Ovary (tissue), 9 donors: ENCODE data around the gene PXN. TPM values are rescaled to one million over a fixed set of nuclear protein-coding genes. Genes with fewer than 3 reads are reported as not detected.
"Not testable (repeated sequence)": the region's sequence is repeated elsewhere in the genome, so short reads cannot be mapped to it uniquely, and the experiment has no call there.

Experiments
- DNase-seq, 5 donors: peaks; one replicate each; pipeline ENCODE4 v3.0.0-alpha.2; 2019 to 2020
- H3K27ac ChIP-seq, 2 donors: fragments of 200-600 bp; one replicate each; pipeline versions ENCODE4 v1.5.1 to v1.8.0; 2019 to 2022
- H3K27me3 ChIP-seq: fragments of 200-600 bp; one replicate; pipeline ENCODE4 v1.8.0; 2022
- H3K36me3 ChIP-seq: fragments of 200-600 bp; sonication (generic); one replicate; pipeline ENCODE4 v1.5.1; 2019
- H3K4me1 ChIP-seq: one replicate; pipeline ENCODE4 v1.8.1; 2013; ENCODE audit warnings: mild to moderate bottlenecking, moderate library complexity; ENCODE audit not compliant: insufficient read depth
- H3K4me3 ChIP-seq: fragments of 200-600 bp; sonication (generic); one replicate; pipeline ENCODE4 v1.5.1; 2017
- H3K9me3 ChIP-seq, 2 donors: fragments of 200-600 bp in 1 of 2; sonication (generic) in 1 of 2; one replicate each; pipeline versions ENCODE4 v1.5.1 to v1.8.1; 2013 to 2019; ENCODE audit warnings: mild to moderate bottlenecking in 1 of 2, moderate library complexity in 1 of 2
- EP300 ChIP-seq: sonication (generic); formaldehyde crosslinking; IDR thresholded peaks from one replicate; pipeline ENCODE4 v1.6.1; 2017; ENCODE audit warnings: antibody characterized with exemption
- POLR2A ChIP-seq: fragments of 450-650 bp; IDR thresholded peaks from one replicate; pipeline ENCODE4 v1.6.1; 2017; ENCODE audit warnings: antibody characterized with exemption, mild to moderate bottlenecking, moderate library complexity
- WGBS, 3 donors: extraction: QIAGEN DNeasy Blood & Tissue Kit in 1 of 3; methylation state at CpG; one replicate each; pipeline versions ENCODE4 v1.1.5 to v1.1.7; 2013 to 2017; 5-methylcytosine and 5-hydroxymethylcytosine counted together
- intact Hi-C, 4 donors: fragments of 100-400 bp; cut with DNase I; formaldehyde crosslinking; loops; one replicate each; pipeline versions ENCODE4 v1.11.0 to v1.15.1; 2022 to 2023
- polyA plus RNA-seq, 2 donors: library from polyadenylated mRNA; stranded (reverse); fragments of 200-250 nt in 1 of 2; fragments of 350-450 nt in 1 of 2; fragmentation: Illumina TruSeq in 1 of 2; extraction: RNeasy Lipid Tissue Mini Kit (QIAGEN cat#74804) in 1 of 2; gene quantifications; one replicate each; pipeline ENCODE4 v1.2.3, GENCODE V29; 2013 to 2014
- total RNA-seq, 7 donors: library from RNA; depleted of rRNA in 2 of 7; stranded (reverse); fragments of >200 nt in 2 of 7; fragmentation: NEBNext Ultra II Directional in 3 of 7; extraction: Animal tissue kit (Norgen Biotek cat#: 25700) in 3 of 7; gene quantifications; one replicate each; pipeline versions ENCODE4 v1.1.0 to v1.2.4, GENCODE V29; 2016 to 2023
- TF ChIP-seq, protein P1 (sequence below), 3 donors: fragments of 450-650 bp in 2 of 3; fragments of 200-600 bp in 1 of 3; IDR thresholded peaks; one replicate each; pipeline versions ENCODE4 v1.5.1 to v1.8.0; 2016 to 2022; ENCODE audit warnings: antibody characterized with exemption in 3 of 3, mild to moderate bottlenecking in 1 of 3
- donor health status: DM: no; HTN: no; CAD: no; lungs with moderate emphysema.
- donor health status: DM: no; HTN: no; CAD: no.
- donor health status: Bipolar disorder and iron deficiency.
- donor health status: DM: yes; HTN: yes; CAD: no.
- donor health status: DM: no; HTN: no; CAD: no.
- donor health status: DM: yes; HTN: yes; CAD: no.

The PXN gene
- total and polyA plus RNA-seq, 9 donors: 25.0 to 78.0 (median 44.7) TPM

DNA sequence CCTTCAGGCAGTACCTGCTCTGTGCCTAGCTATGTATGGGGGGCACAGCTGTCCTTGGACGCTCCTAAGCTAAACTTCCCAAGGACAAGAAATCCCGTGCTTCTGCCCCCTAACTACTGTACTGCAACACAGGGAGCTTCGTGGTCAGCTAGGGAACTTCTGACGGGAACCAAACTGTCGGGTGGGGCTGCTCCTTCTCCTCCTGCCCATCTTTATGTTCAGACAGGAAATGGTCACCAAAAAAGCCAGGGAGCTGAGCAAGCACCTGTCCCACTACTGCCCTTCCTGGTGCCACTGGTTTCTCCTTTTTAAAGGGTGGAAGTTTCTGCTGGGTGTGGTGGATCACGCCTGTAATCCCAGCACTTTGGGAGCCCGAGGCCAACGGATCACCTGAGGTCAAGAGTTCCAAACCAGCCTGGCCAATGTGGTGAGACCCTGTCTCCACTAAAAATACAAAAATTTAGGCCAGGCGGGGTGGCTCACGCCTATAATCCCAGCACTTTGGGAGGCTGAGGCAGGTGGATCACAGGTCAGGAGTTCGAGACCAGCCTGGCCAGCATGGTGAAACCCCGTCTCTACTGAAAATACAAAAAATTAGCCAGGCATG is 26.6 kb downstream of the PXN start:
- peaks cover 6% of the 10 kb centered on the region for H3K4me1 ChIP-seq
- H3K4me3 ChIP-seq: no peak overlapping the region
- H3K9me3 ChIP-seq: no peaks in the 10 kb centered on the region
- no peaks in the 10 kb centered on the region for H3K36me3 ChIP-seq
- TF ChIP-seq EP300 (no peak), POLR2A (no peak)
- TF ChIP-seq, protein P1, sequence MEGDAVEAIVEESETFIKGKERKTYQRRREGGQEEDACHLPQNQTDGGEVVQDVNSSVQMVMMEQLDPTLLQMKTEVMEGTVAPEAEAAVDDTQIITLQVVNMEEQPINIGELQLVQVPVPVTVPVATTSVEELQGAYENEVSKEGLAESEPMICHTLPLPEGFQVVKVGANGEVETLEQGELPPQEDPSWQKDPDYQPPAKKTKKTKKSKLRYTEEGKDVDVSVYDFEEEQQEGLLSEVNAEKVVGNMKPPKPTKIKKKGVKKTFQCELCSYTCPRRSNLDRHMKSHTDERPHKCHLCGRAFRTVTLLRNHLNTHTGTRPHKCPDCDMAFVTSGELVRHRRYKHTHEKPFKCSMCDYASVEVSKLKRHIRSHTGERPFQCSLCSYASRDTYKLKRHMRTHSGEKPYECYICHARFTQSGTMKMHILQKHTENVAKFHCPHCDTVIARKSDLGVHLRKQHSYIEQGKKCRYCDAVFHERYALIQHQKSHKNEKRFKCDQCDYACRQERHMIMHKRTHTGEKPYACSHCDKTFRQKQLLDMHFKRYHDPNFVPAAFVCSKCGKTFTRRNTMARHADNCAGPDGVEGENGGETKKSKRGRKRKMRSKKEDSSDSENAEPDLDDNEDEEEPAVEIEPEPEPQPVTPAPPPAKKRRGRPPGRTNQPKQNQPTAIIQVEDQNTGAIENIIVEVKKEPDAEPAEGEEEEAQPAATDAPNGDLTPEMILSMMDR (IDR thresholded peaks at IDR 0.05): no peak
- H3K27me3 ChIP-seq: no peaks in the 10 kb centered on the region
- 81 to 88% (median 85%) methylated on average over 12 of the region's 12 CpGs for WGBS, 3 donors
- no peak for DNase-seq
- intact Hi-C loops: no loop called here
- H3K27ac ChIP-seq: no peak overlapping the region

DNA sequence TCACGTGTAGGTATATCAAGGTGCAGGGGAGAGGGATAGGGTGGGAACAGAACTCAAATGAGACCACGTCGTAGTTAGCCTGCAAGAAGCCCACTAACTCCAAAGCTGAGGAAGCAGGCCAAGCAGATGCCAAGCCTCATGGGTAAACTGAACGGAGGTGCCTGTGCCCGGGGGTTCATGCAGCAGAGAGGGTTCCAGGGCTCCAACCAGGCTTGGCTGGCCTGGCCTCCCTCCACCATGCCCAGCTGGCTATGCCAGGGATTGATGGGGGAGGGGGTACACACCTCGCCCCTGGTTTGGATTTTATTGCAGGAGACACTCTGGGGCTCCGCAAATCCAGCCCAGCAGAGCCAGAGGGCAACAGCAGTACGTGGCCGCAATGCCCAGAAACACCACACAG is 27.3 kb downstream of the PXN start:
- Histone ChIP-seq H3K9me3 (no peaks in the 10 kb centered on the region), H3K4me1 (peaks cover 6% of the 10 kb centered on the region), H3K4me3 (no peak overlapping the region), H3K27me3 (no peaks in the 10 kb centered on the region), H3K36me3 (no peaks in the 10 kb centered on the region), H3K27ac (no peak overlapping the region)
- WGBS, 3 donors: 72 to 82% (median 82%) methylated on average over 9 of the region's 9 CpGs
- TF ChIP-seq, protein P1 (IDR thresholded peaks at IDR 0.05): no peak
- no peak for TF ChIP-seq EP300
- TF ChIP-seq POLR2A: no peak
- intact Hi-C loops: no loop called here
- DNase-seq: no peak

DNA sequence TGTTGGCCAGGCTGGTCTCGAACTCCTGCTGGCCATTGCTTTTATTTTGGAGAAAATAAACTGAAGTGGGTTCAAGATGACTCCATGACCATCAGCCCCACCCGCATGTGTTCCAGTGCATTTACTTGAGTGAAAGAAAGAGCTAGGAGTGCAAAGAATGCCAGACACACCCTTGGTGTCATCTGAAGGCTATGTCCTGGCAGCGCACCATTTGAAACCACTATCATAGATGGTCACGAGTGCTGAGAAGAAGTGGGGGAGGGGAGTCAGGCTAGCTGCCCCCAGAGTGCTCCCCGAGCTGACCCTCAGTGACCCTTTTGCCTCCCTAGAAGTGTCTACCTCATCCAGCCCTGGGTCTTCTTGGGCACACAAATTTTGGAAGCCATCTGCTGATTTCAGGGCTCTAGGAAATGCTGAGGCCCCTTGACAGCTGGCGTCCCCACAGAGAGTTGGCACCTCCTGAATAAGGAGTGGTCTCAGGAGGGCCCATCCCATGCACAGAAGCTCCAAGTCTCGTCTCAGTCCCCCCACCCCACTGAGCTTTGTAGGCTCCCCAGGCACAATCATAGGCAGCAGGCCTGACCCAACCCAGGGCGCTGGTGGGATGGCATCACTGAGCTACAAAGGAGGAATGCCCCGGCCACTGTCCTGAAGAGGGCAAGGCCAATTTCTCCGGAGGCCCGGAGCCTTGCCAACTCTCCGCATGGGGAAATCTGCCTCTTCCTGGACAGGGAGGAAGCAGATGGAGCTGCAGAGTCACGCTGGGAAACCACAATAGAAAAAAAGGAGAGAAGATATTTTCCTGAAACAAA is 28.0 kb downstream of the PXN start:
- Histone ChIP-seq H3K27ac (no peak overlapping the region), H3K9me3 (no peaks in the 10 kb centered on the region), H3K4me3 (no peak overlapping the region), H3K36me3 (no peaks in the 10 kb centered on the region), H3K27me3 (no peaks in the 10 kb centered on the region), H3K4me1 (peaks cover 8% of the 10 kb centered on the region)
- intact Hi-C loops: no loop called here
- DNase-seq: peak in 2 of 5 donors; percentile 57 to 72
- TF ChIP-seq POLR2A: no peak
- TF ChIP-seq EP300: no peak
- TF ChIP-seq, protein P1 (IDR thresholded peaks at IDR 0.05): no peak
- 59 to 70% (median 61%) methylated on average over 13 of the region's 13 CpGs for WGBS, 3 donors

DNA sequence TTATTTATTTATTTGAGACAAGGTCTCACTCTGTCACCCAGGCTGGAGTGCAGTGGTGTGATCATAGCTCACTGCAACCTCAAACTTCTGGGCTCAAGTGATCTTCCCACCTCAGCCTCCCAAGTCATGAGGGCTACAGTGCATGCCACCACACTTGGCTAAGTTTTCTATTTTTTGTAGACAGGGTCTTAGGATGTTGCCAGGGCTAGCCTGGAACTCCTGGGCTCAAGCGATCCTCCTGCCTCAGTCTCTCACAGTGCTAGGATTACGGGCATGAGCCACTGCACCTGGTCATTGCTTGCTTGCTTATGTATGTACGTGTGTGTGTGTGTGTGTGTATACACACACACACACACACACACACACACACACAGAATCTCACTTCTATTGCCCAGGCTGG is 28.7 kb downstream of the PXN start:
- H3K27me3 ChIP-seq, H3K27ac ChIP-seq, H3K4me3 ChIP-seq, H3K36me3 ChIP-seq, DNase-seq, intact Hi-C loops, H3K9me3 ChIP-seq: not testable (repeated sequence)
- WGBS, 3 donors: 84 to 95% (median 89%) methylated on average over 3 of the region's 3 CpGs
- H3K4me1 ChIP-seq: peaks cover 14% of the 10 kb centered on the region
